Effector memory CD4-positive, alpha-beta T cell (primary cell): Measurements from ENCODE around the gene ZNF639.
"Not testable (repeated sequence)": the region's sequence is repeated elsewhere in the genome, so short reads cannot be mapped to it uniquely, and the experiment has no call there.

Source experiments
- DNase-seq, 3 donors: peaks; one replicate each; pipeline ENCODE4 v3.0.0-alpha.2; 2020
- H3K27ac ChIP-seq: 2 replicates; pipeline ENCODE4 v1.7.0; 2013; ENCODE audit warnings: mild to moderate bottlenecking, low read length, moderate library complexity; ENCODE audit not compliant: insufficient read depth, poor library complexity, severe bottlenecking
- H3K27me3 ChIP-seq: replicated peaks from 2 replicates; pipeline ENCODE4 v1.7.0; 2013; ENCODE audit warnings: mild to moderate bottlenecking, low read length; ENCODE audit not compliant: insufficient read depth, control insufficient read depth, poor library complexity, severe bottlenecking
- H3K36me3 ChIP-seq: 2 replicates; pipeline ENCODE4 v1.7.0; 2013; ENCODE audit warnings: mild to moderate bottlenecking, low read length, moderate library complexity; ENCODE audit not compliant: control insufficient read depth, insufficient read depth
- H3K4me1 ChIP-seq: 2 replicates; pipeline ENCODE4 v1.7.0; 2013; ENCODE audit warnings: low read length, mild to moderate bottlenecking; ENCODE audit not compliant: control insufficient read depth, insufficient read depth, poor library complexity, severe bottlenecking
- H3K4me3 ChIP-seq: 2 replicates; pipeline ENCODE4 v1.7.0; 2013; ENCODE audit warnings: low read length, low read depth, mild to moderate bottlenecking; ENCODE audit not compliant: insufficient read depth, poor library complexity, severe bottlenecking
- H3K9me3 ChIP-seq: 2 replicates; pipeline ENCODE4 v1.7.0; 2013; ENCODE audit warnings: mild to moderate bottlenecking, low read length, moderate library complexity; ENCODE audit not compliant: control insufficient read depth

ZNF639 gene

GRCh38 chr3:179289295-179289694, 33.5 kb upstream of the ZNF639 start:
- no peaks in the 10 kb centered on the region for H3K27me3 ChIP-seq
- DNase-seq: no peak
- H3K4me1 ChIP-seq: no peaks in the 10 kb centered on the region

DNA sequence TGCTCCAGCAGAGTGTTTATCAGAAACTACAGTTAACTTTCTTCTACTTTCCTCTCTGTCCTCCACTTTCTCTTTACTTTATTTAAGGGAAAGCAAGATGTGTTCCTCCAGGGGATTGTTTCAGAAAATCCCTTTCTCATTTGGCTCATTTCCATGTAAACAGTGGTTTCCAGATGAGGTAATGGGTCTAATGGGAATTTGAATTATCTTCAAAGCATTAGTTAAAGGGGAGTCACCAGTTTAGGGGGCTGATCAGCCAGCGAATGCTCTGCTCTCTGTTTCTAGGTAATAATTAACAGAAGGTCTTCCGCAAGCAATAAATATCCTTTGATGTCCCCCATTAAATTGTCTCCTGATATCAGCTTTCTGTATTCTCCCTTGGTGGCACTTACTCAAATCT, 30.4 kb upstream of the ZNF639 start:
- Histone ChIP-seq H3K27me3 (no peaks in the 10 kb centered on the region), H3K4me3 (no peak overlapping the region), H3K4me1 (no peaks in the 10 kb centered on the region), H3K9me3 (no peaks in the 10 kb centered on the region), H3K27ac (no peak overlapping the region), H3K36me3 (no peaks in the 10 kb centered on the region)
- no peak for DNase-seq

More at GRCh38 chr3:179289295-179289694, 33.5 kb upstream of the ZNF639 start:
- Histone ChIP-seq H3K36me3 (no peaks in the 10 kb centered on the region), H3K4me3 (no peak overlapping the region), H3K27ac (no peak overlapping the region), H3K9me3 (no peaks in the 10 kb centered on the region)

DNA sequence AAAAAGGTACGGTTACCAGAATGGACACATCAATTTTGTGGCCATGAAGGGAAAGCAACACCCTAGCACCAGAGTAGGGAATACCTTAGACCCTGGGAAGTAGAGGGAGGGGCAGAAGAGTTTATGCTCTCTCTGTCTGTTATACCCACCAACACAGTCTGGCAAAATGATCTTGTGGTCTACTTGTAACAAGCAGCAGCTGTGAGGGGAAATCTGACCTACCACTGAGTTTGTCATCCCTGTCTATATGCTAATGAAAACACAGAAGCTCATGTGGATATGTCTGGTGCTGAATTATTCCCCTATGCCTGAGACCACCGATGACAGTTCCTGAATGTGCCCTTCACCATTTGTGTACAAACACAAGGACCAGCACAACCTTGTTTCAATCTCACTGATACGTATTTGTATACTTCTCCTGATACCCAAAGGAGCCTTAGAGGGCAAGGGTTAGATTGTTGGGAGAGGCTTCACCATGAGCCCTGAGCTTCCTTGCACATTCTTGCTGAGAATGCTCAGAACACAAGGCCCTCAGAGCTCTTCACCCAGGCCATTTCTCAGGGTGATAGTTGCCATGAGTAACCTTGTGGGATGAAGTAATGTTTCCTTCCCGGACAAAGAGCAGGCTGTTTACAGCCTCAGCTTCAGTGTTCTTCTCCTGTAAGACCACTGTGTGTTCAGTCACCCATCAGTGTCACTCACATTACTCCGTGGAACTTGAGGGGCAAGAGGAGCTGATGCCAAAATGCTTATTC, 24.7 kb upstream of the ZNF639 start:
- Histone ChIP-seq H3K9me3 (no peaks in the 10 kb centered on the region), H3K4me1 (no peaks in the 10 kb centered on the region), H3K4me3 (no peak overlapping the region), H3K27me3 (no peaks in the 10 kb centered on the region), H3K36me3 (no peaks in the 10 kb centered on the region), H3K27ac (no peak overlapping the region)
- DNase-seq: no peak

GRCh38 chr3:179299316-179299715, 23.5 kb upstream of the ZNF639 start:
- Histone ChIP-seq H3K4me1 (no peaks in the 10 kb centered on the region), H3K4me3 (no peak overlapping the region), H3K27ac (no peak overlapping the region), H3K36me3 (no peaks in the 10 kb centered on the region), H3K27me3 (no peaks in the 10 kb centered on the region), H3K9me3 (no peaks in the 10 kb centered on the region)
- no peak for DNase-seq

GRCh38 chr3:179299999-179300613, 22.7 kb upstream of the ZNF639 start:
- Histone ChIP-seq H3K36me3 (no peaks in the 10 kb centered on the region), H3K4me3 (no peak overlapping the region), H3K9me3 (no peaks in the 10 kb centered on the region), H3K4me1 (no peaks in the 10 kb centered on the region), H3K27me3 (no peaks in the 10 kb centered on the region), H3K27ac (no peak overlapping the region)
- DNase-seq: no peak

DNA sequence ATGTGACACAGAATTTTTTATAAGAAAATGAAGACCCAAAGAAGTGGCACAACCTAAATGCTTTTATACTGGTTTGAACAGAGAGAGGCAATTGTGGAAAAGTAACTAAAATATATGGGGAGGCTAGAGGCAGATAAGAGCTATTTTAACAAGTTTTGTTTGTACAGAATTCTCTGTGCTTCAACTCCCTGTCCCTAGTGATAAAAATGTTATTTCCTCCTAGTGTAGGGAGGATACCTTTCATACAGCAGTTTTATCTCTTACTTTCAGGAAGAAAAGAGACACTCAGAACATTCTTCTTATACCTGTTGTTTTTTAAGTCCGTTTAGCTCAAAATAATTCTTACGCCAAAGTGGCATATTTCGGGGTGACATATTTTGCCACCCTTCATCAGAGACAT, 21.2 kb upstream of the ZNF639 start:
- Histone ChIP-seq H3K9me3 (no peaks in the 10 kb centered on the region), H3K36me3 (no peaks in the 10 kb centered on the region), H3K4me1 (no peaks in the 10 kb centered on the region), H3K4me3 (no peak overlapping the region), H3K27ac (no peak overlapping the region), H3K27me3 (no peaks in the 10 kb centered on the region)
- DNase-seq: no peak

DNA sequence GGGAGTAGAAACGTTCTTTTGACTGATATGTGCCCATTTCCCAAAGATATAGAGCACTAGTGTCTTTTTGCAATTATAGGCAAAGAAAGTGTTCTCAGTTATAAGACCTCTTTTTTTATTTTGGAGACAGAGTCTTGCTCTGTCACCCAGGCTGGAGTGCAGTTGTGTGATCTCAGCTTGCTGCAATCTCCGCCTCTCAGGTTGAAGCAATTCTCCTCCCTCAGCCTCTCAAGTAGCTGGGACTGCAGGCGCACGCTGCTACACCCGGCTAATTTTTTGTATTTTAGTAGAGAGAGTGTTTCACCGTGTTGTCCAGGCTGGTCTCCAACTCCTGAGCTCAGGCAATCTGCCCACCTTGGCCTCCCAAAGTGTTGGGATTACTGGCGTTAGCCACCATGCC, 20.7 kb upstream of the ZNF639 start:
- Histone ChIP-seq H3K36me3 (no peaks in the 10 kb centered on the region), H3K27me3 (no peaks in the 10 kb centered on the region), H3K4me3 (no peak overlapping the region), H3K27ac (no peak overlapping the region), H3K9me3 (no peaks in the 10 kb centered on the region), H3K4me1 (no peaks in the 10 kb centered on the region)
- DNase-seq: no peak

- DNase-seq: no peak
- Histone ChIP-seq H3K4me3 (no peak overlapping the region), H3K27me3 (no peaks in the 10 kb centered on the region), H3K4me1 (no peaks in the 10 kb centered on the region), H3K36me3 (no peaks in the 10 kb centered on the region), H3K9me3 (no peaks in the 10 kb centered on the region), H3K27ac (no peak overlapping the region)
Observed at GRCh38 chr3:179304605-179305004, 18.2 kb upstream of the ZNF639 start.

- DNase-seq, H3K4me3 ChIP-seq, H3K27ac ChIP-seq, H3K27me3 ChIP-seq, H3K9me3 ChIP-seq, H3K36me3 ChIP-seq, H3K4me1 ChIP-seq: not testable (repeated sequence)
Observed at GRCh38 chr3:179307362-179307761, 15.5 kb upstream of the ZNF639 start.

DNA sequence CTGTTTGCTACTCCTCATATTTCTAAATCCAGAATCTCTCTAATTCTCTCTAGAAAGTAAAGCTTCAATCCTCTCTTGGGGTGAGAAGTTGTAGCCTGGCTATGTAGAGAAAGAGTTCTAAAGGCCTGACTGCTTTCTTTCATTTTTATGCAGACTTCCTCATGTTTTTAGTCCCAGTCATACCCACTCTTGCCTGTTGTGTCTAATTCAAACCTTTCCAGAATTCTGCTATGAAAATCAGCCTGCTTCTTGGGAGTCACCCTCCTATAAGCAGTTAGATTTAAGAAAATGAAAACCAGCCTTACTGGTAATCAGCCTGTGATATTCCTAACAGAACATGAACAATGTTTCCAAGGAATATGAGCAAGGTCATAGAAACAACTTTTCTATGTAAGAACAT, 14.8 kb upstream of the ZNF639 start:
- H3K4me3 ChIP-seq: no peak overlapping the region
- DNase-seq: no peak
- H3K27me3 ChIP-seq: no peaks in the 10 kb centered on the region
- no peaks in the 10 kb centered on the region for H3K9me3 ChIP-seq
- no peaks in the 10 kb centered on the region for H3K36me3 ChIP-seq
- H3K27ac ChIP-seq: no peak overlapping the region
- no peaks in the 10 kb centered on the region for H3K4me1 ChIP-seq
